HepG2 (cell line): ENCODE measurements around the gene VEGFA. TPM values are rescaled to one million over a fixed set of nuclear protein-coding genes. Genes with fewer than 3 reads are reported as not detected.

Experiments
- CEBPG ChIP-seq: IDR thresholded peaks from 2 replicates; pipeline ENCODE4 v1.6.1; 2016
- DRAP1 ChIP-seq: IDR thresholded peaks from 2 replicates; pipeline ENCODE4 v1.6.1; 2016; ENCODE audit warnings: missing genetic modification reagents, missing compliant biosample characterization
- HIVEP1 ChIP-seq: sonication (generic); formaldehyde crosslinking; IDR thresholded peaks from 2 replicates; pipeline ENCODE4 v1.4.0; 2020; ENCODE audit warnings: mild to moderate bottlenecking, missing genetic modification reagents
- NFE2L1 ChIP-seq: sonication (generic); formaldehyde crosslinking; IDR thresholded peaks from 2 replicates; pipeline ENCODE4 v1.4.0; 2020; ENCODE audit warnings: missing genetic modification reagents, mild to moderate bottlenecking, borderline replicate concordance
- SIN3A ChIP-seq: IDR thresholded peaks from 2 replicates; pipeline ENCODE4 v1.6.1; 2011; ENCODE audit warnings: low read depth, mild to moderate bottlenecking, control low read depth, low read length, borderline replicate concordance
- ZBTB3 ChIP-seq: sonication (generic); formaldehyde crosslinking; IDR thresholded peaks from 2 replicates; pipeline ENCODE4 v1.4.0; 2020; ENCODE audit warnings: low read depth, mild to moderate bottlenecking, moderate library complexity, missing genetic modification reagents, borderline replicate concordance
- ZBTB4 ChIP-seq: sonication (generic); formaldehyde crosslinking; IDR thresholded peaks from 2 replicates; pipeline ENCODE4 v1.4.0; 2020; ENCODE audit warnings: missing genetic modification reagents, mild to moderate bottlenecking, borderline replicate concordance
- ZFP91 ChIP-seq: sonication (generic); formaldehyde crosslinking; IDR thresholded peaks from 2 replicates; pipeline ENCODE4 v1.9.0; 2022; ENCODE audit warnings: missing genetic modification reagents, mild to moderate bottlenecking, borderline replicate concordance
- ZNF350 ChIP-seq: sonication (generic); formaldehyde crosslinking; IDR thresholded peaks from 2 replicates; pipeline ENCODE4 v1.4.0; 2020; ENCODE audit warnings: mild to moderate bottlenecking, low read depth, missing genetic modification reagents, borderline replicate concordance
- ZNF513 ChIP-seq: sonication (generic); formaldehyde crosslinking; conservative IDR thresholded peaks from 2 replicates; pipeline ENCODE4 v1.5.0; 2020; ENCODE audit warnings: missing genetic modification reagents
- ZNF609 ChIP-seq: sonication (generic); formaldehyde crosslinking; IDR thresholded peaks from 2 replicates; pipeline ENCODE4 v1.4.0; 2020; ENCODE audit warnings: mild to moderate bottlenecking, missing genetic modification reagents, borderline replicate concordance
- ZNF639 ChIP-seq: conservative IDR thresholded peaks from 2 replicates; pipeline ENCODE4 v1.6.1; 2018; ENCODE audit warnings: missing genetic modification reagents
- ZNF678 ChIP-seq: sonication (generic); formaldehyde crosslinking; IDR thresholded peaks from 2 replicates; pipeline ENCODE4 v1.4.0; 2020; ENCODE audit warnings: mild to moderate bottlenecking, missing genetic modification reagents
- ZNF746 ChIP-seq: sonication (generic); formaldehyde crosslinking; IDR thresholded peaks from 2 replicates; pipeline ENCODE4 v1.8.0; 2022; ENCODE audit warnings: mild to moderate bottlenecking, missing genetic modification reagents
- ZNF83 ChIP-seq: sonication (generic); formaldehyde crosslinking; IDR thresholded peaks from 2 replicates; pipeline ENCODE4 v1.4.0; 2020; ENCODE audit warnings: missing genetic modification reagents, mild to moderate bottlenecking, borderline replicate concordance
- polyA plus RNA-seq, 8 experiments: library from polyadenylated mRNA; depleted of rRNA in 3 of 8; stranded (reverse) in 7 of 8; unstranded in 1 of 8; fragments of >200 nt; fragmentation: Illumina TruSeq in 4 of 8; extraction: Trizol in 4 of 8; gene quantifications; 2 replicates each; pipeline versions ENCODE4 v1.2.1 to v1.2.3, GENCODE V29; 2011 to 2016; ENCODE audit warnings: low read depth in 4 of 8, missing spikeins in 1 of 8, mixed read lengths in 1 of 8; ENCODE audit not compliant: insufficient read depth in 1 of 8
- total RNA-seq, 5 experiments: library from RNA; depleted of rRNA; stranded (reverse); fragments of >200 nt; fragmentation: Illumina TruSeq; extraction: Trizol; gene quantifications; 2 replicates each; pipeline ENCODE4 v1.2.3, GENCODE V29; 2016; ENCODE audit warnings: low read depth in 1 of 5

VEGFA gene
- total and polyA plus RNA-seq, 2 of the 13 experiments (the other 11 are each of a cell fraction or from before 2014, with no cell fraction given), result 68.1 to 629 TPM

GRCh38 chr6:43806758-43807227 lies 36.8 kb downstream of the VEGFA start (continued):
- no peak for TF ChIP-seq ZNF609 (CRISPR knock-in tag)
- TF ChIP-seq ZFP91 (CRISPR knock-in tag), result peak; percentile 98; the same call in 1 of the 2 replicates
- 0 out of 2 replicates have a peak, but pooled peaks have one; percentile 29 for TF ChIP-seq ZNF678
- TF ChIP-seq NFE2L1 (CRISPR knock-in tag), result 0 out of 2 replicates have a peak, but pooled peaks have one; percentile 82
- no peak for TF ChIP-seq HIVEP1 (CRISPR knock-in tag)
- 0 out of 2 replicates have a peak, but pooled peaks have one; percentile 6 for TF ChIP-seq ZNF513 (CRISPR knock-in tag)
- TF ChIP-seq SIN3A, result no peak
- TF ChIP-seq ZNF83 (CRISPR knock-in tag), result 0 out of 2 replicates have a peak, but pooled peaks have one; percentile 65
- no peak for TF ChIP-seq ZNF746 (CRISPR knock-in tag)
- peak; percentile 26; the same call in 1 of the 2 replicates for TF ChIP-seq ZBTB3
- TF ChIP-seq DRAP1 (CRISPR knock-in tag), result no peak
- peak; percentile 14; the same call in 1 of the 2 replicates for TF ChIP-seq ZBTB4 (CRISPR knock-in tag)
- 0 out of 2 replicates have a peak, but pooled peaks have one; percentile 13 for TF ChIP-seq ZNF639
- no peak; the same call in 1 of the 2 replicates for TF ChIP-seq CEBPG (CRISPR knock-in tag)
- peak; percentile 16; the same call in 1 of the 2 replicates for TF ChIP-seq ZNF350 (CRISPR knock-in tag)
